GM12878 (cell line): ENCODE results near the gene GGTLC2. TPM values are rescaled to one million over a fixed set of nuclear protein-coding genes. Genes with fewer than 3 reads are reported as not detected.
"Not testable (repeated sequence)": the region's sequence is repeated elsewhere in the genome, so short reads cannot be mapped to it uniquely, and the experiment has no call there.

Source experiments
- ATAC-seq: fragments of 200-7000 bp; cut with Tn5 transposase; 3 replicates; pipeline ENCODE4 v1.9.1; 2020; ENCODE audit warnings: mild to moderate bottlenecking, moderate library complexity
- BruUV-seq: library from RNA; stranded (reverse); fragments of 400-500 nt; replicated peaks from 2 replicates; lab custom pipeline; 2021; lab: Mats Ljungman, UMichigan
- CTCF ChIA-PET: fragments of 300-600 bp; sonication (Branson Sonifier 250); formaldehyde crosslinking; extraction: SDS; loops from one replicate; lab custom pipeline; 2021; ENCODE audit warnings: inconsistent platforms; lab: Yijun Ruan, JAX
- POLR2A ChIA-PET: fragments of 350-600 bp; formaldehyde crosslinking; extraction: SDS; loops from one replicate; lab custom pipeline; 2021; ENCODE audit warnings: inconsistent platforms; lab: Charles Lee
- RAD21 ChIA-PET: fragments of 300-600 bp; sonication (Branson Sonifier 250); formaldehyde crosslinking; loops from one replicate; lab custom pipeline; 2023; ENCODE audit warnings: antibody characterized with exemption; ENCODE audit not compliant: unreplicated experiment; lab: Charles Lee
- SMC1A ChIA-PET: fragments of 300-600 bp; sonication (Branson Sonifier 250); formaldehyde crosslinking; loops from one replicate; lab custom pipeline; 2023; ENCODE audit not compliant: unreplicated experiment, uncharacterized antibody; lab: Charles Lee
- DNase-seq: peaks from one replicate; pipeline ENCODE4 v3.0.0-alpha.2; 2011; ENCODE audit warnings: low read depth, low spot score
- FAIRE-seq: peaks from 3 replicates; lab custom pipeline; 2011; peaks lifted over from hg19 to GRCh38; lab: Jason Lieb, UNC
- H2AFZ ChIP-seq: 2 replicates; pipeline ENCODE4 v1.6.0; 2011; ENCODE audit warnings: low read depth, low read length, control low read depth; ENCODE audit not compliant: control insufficient read depth
- H3K27ac ChIP-seq: 2 replicates; pipeline ENCODE4 v1.5.1; 2011; ENCODE audit warnings: control low read depth; ENCODE audit not compliant: control insufficient read depth, insufficient read depth
- H3K27me3 ChIP-seq, 2 experiments: replicated peaks in 1 of 2; 2 replicates each; pipeline versions ENCODE4 v1.6.0 to v1.6.1; 2011; ENCODE audit warnings: low read length in 1 of 2; ENCODE audit not compliant: control insufficient read depth in 2 of 2, insufficient read depth in 2 of 2
- H3K36me3 ChIP-seq, 2 experiments: 2 replicates each; pipeline ENCODE4 v1.5.1; 2011; ENCODE audit warnings: low read length in 1 of 2; ENCODE audit not compliant: control insufficient read depth in 2 of 2, insufficient read depth in 2 of 2
- H3K4me1 ChIP-seq: 2 replicates; pipeline ENCODE4 v1.6.1; 2011; ENCODE audit warnings: mild to moderate bottlenecking, low read length, moderate library complexity, mixed read lengths; ENCODE audit not compliant: control insufficient read depth, insufficient read depth
- H3K4me2 ChIP-seq: 2 replicates; pipeline ENCODE4 v1.6.0; 2011; ENCODE audit warnings: control low read depth; ENCODE audit not compliant: control insufficient read depth, insufficient read depth
- H3K4me3 ChIP-seq: fragments of 200-600 bp; sonication (generic); 2 replicates; pipeline ENCODE4 v1.5.1; 2016
- H3K79me2 ChIP-seq: 2 replicates; pipeline ENCODE4 v1.6.0; 2011; ENCODE audit warnings: low read length; ENCODE audit not compliant: control insufficient read depth, insufficient read depth
- H3K9ac ChIP-seq: 2 replicates; pipeline ENCODE4 v1.8.0; 2011; ENCODE audit warnings: low read length, control low read depth, mixed read lengths; ENCODE audit not compliant: control insufficient read depth, insufficient read depth
- H3K9me3 ChIP-seq: replicated peaks from 3 replicates; pipeline ENCODE4 v1.5.1; 2011; ENCODE audit warnings: mild to moderate bottlenecking, low read length; ENCODE audit not compliant: control insufficient read depth, insufficient read depth
- H4K20me1 ChIP-seq: 2 replicates; pipeline ENCODE4 v1.6.0; 2011; ENCODE audit not compliant: control insufficient read depth, insufficient read depth
- EED ChIP-seq: sonication (generic); IDR thresholded peaks from 2 replicates; pipeline ENCODE4 v1.6.1; 2016; ENCODE audit warnings: antibody characterized with exemption, low read depth
- IKZF1 ChIP-seq: fragments of 450-650 bp; conservative IDR thresholded peaks from 2 replicates; pipeline ENCODE4 v1.6.1; 2017; ENCODE audit warnings: antibody characterized with exemption, mild to moderate bottlenecking
- POU2F2 ChIP-seq: IDR thresholded peaks from 3 replicates; pipeline ENCODE4 v1.6.1; 2011; ENCODE audit warnings: low read depth, mild to moderate bottlenecking, low read length, borderline replicate concordance
- WGBS: methylation state at CpG from one replicate; pipeline ENCODE4 v1.1.6; 2016; ENCODE audit warnings: low lambda C conversion rate; ENCODE audit not compliant: insufficient replicate concordance, insufficient coverage; ENCODE audit errors: missing lambda C conversion rate; 5-methylcytosine and 5-hydroxymethylcytosine counted together
- in situ Hi-C: fragments of 300-500 bp; cut with MboI; formaldehyde crosslinking; loops from 9 replicates; pipeline ENCODE4 v1.14.3; 2018; ENCODE audit warnings: mixed read lengths
- intact Hi-C: fragments of 100-400 bp; cut with micrococcal nuclease; formaldehyde crosslinking; loops from one replicate; pipeline ENCODE4 v1.14.2; 2022; ENCODE audit not compliant: unreplicated experiment
- polyA plus RNA-seq, 11 experiments: library from polyadenylated mRNA; depleted of rRNA in 4 of 11; unstranded in 6 of 11; stranded (reverse) in 5 of 11; fragments of >200 nt; fragmentation: Nextera tagmentation in 4 of 11; fragmentation: Illumina TruSeq in 1 of 11; extraction: Ambion mirVana in 4 of 11; extraction: Trizol in 1 of 11; gene quantifications; 1 replicate in 1 of 11; 2 replicates in 10 of 11; pipeline versions ENCODE4 v1.2.1 to v1.2.3, GENCODE V29; 2011 to 2016; ENCODE audit warnings: inconsistent platforms in 2 of 11, missing spikeins in 2 of 11, low read depth in 1 of 11
- total RNA-seq, 4 experiments: library from RNA; depleted of rRNA in 3 of 4; stranded (reverse); fragments of >200 nt in 3 of 4; fragmentation: Illumina TruSeq in 1 of 4; extraction: Trizol in 1 of 4; gene quantifications; 2 replicates each; pipeline versions ENCODE4 v1.2.1 to v1.2.3, GENCODE V29; 2013 to 2021

The GGTLC2 gene
- total and polyA plus RNA-seq, 10 of the 15 experiments (the other 5 are each of a cell fraction or from before 2014, with no cell fraction given), result not detected

GRCh38 chr22:22686202-22687115, 42.0 kb downstream of the GGTLC2 start:
- CTCF ChIA-PET, result interaction anchor here (0.6 to 4.2 kb wide), 21 partner anchors 9 to 279 kb away, joined by 3 to 46 read pairs (median 6); partner anchors contain the start of gene ZNF280B
- BruUV-seq, H3K79me2 ChIP-seq, H3K27me3 ChIP-seq, H4K20me1 ChIP-seq, H3K9me3 ChIP-seq, H3K36me3 ChIP-seq, DNase-seq, FAIRE-seq, H2AFZ ChIP-seq: not testable (repeated sequence)
- POLR2A ChIA-PET, result interaction anchor here (1.3 kb wide), 1 partner anchor 34 kb away, joined by 3 read pairs; no protein-coding TSS in a partner anchor
- Histone ChIP-seq H3K4me2 (peak overlapping the region; percentile 10), H3K9ac (peak overlapping the region; percentile 38; the same call in 1 of the 2 replicates), H3K4me3 (peak overlapping the region; percentile 22; the same call in 1 of the 2 replicates), H3K4me1 (peaks cover 30% of the 10 kb centered on the region), H3K27ac (peak overlapping the region; percentile 1)
- TF ChIP-seq POU2F2 (peak; percentile 80; the same call in 2 of the 3 replicates), EED (0 out of 2 replicates have a peak, but pooled peaks have one; percentile 16), IKZF1 (peak; percentile 32; the same call in 1 of the 2 replicates)
- ATAC-seq, result peak; percentile 72
- RAD21 ChIA-PET, result interaction anchor here (0.9 to 3.6 kb wide), 3 partner anchors 19 to 99 kb away, joined by 3 to 23 read pairs (median 7); no protein-coding TSS in a partner anchor
- 23% methylated on average over 8 of the region's 8 CpGs for WGBS
- intact Hi-C loops, result loop anchor here (2.0 kb wide), 1 partner anchor 92 kb away; no protein-coding TSS in a partner anchor
- SMC1A ChIA-PET, result interaction anchor here (0.8 to 3.6 kb wide), 8 partner anchors 17 to 100 kb away, joined by 3 to 23 read pairs (median 3); no protein-coding TSS in a partner anchor
- in situ Hi-C loops, result loop anchor here (5.0 kb wide), 1 partner anchor 94 kb away; no protein-coding TSS in a partner anchor
